Stimulated activated CD8-positive, alpha-beta memory T cell treated with anti-CD3 and anti-CD28 coated beads, Interleukin-15, amount 100 ng/mL, for 48 hours (primary cell): Measurements from ENCODE around the gene TMEM63C.

Experiments used
- DNase-seq, 2 donors: peaks; one replicate each; pipeline ENCODE4 v3.0.0-alpha.2; 2020; ENCODE audit warnings: low read depth in 2 of 2

TMEM63C gene

GRCh38 chr14:77221241-77221871 lies 39.8 kb downstream of the TMEM63C start:
- DNase-seq = no peak

- no peak for DNase-seq
Observed at GRCh38 chr14:77222546-77223225, 41.1 kb downstream of the TMEM63C start.

GRCh38 chr14:77224212-77224611 lies 42.6 kb downstream of the TMEM63C start:
- DNase-seq = no peak

GRCh38 chr14:77225254-77225653 lies 43.7 kb downstream of the TMEM63C start:
- DNase-seq = no peak

DNA sequence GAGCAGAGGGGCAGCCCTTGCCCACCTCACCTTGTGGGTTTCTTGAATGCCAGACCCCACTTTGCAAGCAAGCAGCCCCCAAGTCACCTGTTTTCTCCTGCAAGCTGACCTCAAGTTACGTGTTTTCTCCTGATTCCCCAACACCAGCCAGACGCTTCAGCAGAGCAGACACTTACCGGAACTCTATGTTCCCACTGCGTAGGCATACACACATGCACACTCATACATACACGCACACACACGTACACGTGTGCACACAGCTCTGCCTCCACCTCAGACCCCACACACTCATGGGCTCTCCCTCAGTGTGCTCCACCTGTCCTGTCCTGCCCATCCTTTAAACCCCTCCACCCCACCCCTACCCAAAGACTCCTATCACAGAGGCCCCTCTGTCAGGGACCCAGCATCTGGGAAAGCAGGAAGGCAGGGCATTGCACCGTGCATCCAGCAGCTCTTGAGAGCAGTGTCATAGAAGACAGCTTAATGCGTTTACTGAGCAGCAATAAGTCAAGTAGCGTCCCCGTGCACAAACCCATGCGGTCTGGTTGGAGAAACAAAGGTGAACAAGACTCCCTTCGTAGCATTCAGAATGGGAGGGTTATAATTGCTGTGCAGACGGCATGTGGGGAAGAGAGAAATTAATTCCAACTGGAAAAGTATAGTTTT lies 44.4 kb downstream of the TMEM63C start:
- no peak for DNase-seq

GRCh38 chr14:77228056-77228455 lies 46.5 kb downstream of the TMEM63C start:
- no peak for DNase-seq

DNA sequence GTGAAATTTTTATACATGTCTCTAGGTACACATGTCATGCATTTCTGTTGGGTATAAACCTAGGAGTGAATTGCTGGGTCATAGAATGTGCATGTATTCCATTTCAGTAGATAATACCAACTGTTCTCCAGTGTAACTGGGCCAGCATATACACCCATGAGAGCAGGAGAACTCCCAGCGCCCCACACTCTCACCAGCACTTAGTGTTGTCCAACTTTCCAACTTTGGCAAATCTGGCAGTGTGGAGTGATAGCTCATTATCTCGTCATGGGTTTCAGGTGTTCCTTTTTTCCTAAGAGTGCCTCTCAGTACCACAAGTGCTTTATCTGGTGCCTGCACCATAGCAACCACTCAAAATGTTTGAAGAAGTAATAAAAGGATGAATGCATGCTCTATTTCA lies 49.3 kb downstream of the TMEM63C start:
- no peak for DNase-seq

- DNase-seq = no peak
Observed at GRCh38 chr14:77231721-77232120, 50.1 kb downstream of the TMEM63C start.

DNA sequence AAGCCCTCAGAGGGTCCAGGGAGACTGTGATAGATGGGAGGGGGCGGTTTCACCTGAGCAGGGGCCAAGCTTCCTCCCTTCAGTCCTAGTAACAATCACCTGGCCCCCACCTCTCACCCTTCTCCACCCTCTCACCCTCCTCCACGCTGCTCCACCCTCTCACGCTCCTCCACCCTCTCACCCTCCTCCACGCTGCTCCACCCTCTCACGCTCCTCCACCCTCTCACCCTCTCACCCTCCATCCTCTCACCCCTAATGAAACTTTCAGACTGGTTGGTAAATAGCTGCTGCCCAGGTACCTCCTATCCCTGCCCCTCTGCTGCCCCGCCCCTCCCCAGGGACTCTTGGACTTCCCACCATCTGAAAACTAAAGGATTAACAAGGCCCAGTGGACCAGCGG lies 55.2 kb downstream of the TMEM63C start:
- no peak for DNase-seq

GRCh38 chr14:77238356-77238755 lies 56.8 kb downstream of the TMEM63C start:
- DNase-seq = no peak

GRCh38 chr14:77238996-77239395 lies 57.4 kb downstream of the TMEM63C start:
- DNase-seq = no peak

DNA sequence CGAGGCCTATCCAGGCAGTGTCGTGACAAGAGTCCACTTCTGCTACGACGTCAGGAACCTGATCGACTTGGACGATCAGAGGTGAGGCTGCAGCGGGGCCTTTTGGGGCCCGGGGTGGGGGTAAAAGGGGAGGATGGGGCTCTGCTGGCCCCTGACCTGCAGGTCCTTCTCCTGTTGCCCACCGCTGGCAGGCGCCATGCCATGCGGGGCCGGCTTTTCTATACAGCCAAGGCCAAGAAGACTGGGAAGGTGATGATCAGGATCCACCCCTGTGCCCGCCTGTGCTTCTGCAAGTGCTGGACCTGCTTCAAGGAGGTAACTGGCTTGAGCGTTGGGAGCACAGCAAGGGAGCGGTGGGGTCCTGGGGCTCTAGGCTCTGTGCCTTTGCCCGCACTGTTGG lies 57.8 kb downstream of the TMEM63C start:
- no peak for DNase-seq

GRCh38 chr14:77240336-77240915 lies 58.8 kb downstream of the TMEM63C start:
- no peak for DNase-seq

DNA sequence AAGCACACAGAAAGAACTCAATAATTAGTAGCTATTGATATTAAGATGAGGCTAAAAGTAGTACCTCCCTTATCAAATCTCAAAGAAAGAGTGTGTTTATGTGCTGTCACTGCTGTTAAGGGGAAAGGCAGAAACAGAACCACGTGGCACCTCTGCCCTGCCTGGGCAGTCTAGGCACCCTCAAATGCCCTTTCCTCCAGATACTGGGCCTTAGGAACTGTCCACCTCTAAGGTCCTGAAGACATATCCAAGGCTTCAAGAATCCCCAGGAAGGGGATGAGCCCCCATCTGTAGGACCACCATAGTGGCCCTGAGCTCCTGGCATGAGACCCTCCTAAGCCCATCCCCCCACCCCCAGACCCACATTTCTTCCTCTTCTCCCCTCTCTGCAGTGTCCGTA lies 60.4 kb downstream of the TMEM63C start:
- no peak for DNase-seq

DNA sequence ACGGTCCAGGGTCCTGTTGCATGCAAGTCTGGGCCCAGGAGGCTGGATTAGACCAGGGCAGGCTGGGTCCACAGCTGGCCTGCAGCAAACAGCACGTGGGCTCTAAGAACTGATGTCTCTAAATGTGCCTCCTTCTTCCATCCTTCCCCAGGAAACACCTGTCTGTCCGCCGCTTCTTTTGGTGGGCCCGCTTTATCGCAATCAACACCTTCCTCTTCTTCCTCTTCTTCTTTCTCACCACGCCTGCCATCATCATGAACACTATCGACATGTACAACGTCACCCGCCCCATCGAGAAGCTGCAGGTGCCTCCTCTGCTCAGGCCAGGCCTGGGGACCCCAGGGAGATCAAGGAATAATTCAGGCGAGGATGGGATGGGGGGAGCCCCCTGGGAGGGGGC lies 61.2 kb downstream of the TMEM63C start:
- no peak for DNase-seq

DNA sequence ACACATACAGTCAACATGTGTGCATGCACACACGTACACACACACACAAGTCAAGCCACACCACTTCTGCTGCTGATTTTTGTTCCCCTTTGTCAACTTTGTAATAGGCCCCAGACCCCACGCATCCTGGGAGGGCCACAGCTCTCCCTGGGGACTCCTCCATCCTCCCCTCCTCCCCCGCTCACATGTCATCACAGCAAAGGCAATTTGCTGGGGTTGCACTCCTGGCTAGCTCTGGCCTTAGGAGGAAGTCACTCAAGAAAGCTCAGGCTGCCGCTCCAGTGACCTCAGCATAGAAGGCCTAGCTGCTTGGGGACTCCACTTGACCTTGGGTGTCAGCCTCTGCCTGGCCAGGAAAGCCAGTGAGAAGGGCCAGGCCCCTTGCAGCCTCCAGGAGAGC lies 62.3 kb downstream of the TMEM63C start:
- no peak for DNase-seq

- no peak for DNase-seq
Observed at GRCh38 chr14:77245820-77246219, 64.2 kb downstream of the TMEM63C start.

GRCh38 chr14:77246784-77247183 lies 65.2 kb downstream of the TMEM63C start:
- DNase-seq = no peak

DNA sequence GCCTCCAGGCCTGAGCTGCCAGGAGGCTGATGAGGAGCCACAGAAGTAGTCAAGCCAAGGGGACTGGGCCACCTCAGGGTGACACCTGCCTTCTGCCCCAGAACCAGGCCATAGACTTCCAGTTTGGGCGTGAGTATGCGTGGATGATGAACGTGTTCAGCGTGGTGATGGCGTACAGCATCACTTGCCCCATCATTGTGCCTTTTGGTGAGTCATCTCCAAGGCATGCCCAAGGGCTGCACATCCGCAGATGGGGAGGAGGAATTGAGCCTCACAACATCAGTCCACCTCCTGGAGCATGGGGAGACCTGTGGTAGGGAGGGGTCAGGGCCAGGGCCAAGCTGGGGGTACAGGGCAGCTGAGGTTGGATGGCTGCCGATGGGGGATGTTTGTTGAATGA lies 67.1 kb downstream of the TMEM63C start:
- no peak for DNase-seq

GRCh38 chr14:77249286-77249685 lies 67.7 kb downstream of the TMEM63C start:
- no peak for DNase-seq

- DNase-seq = no peak
Observed at GRCh38 chr14:77250927-77251326, 69.3 kb downstream of the TMEM63C start.

DNA sequence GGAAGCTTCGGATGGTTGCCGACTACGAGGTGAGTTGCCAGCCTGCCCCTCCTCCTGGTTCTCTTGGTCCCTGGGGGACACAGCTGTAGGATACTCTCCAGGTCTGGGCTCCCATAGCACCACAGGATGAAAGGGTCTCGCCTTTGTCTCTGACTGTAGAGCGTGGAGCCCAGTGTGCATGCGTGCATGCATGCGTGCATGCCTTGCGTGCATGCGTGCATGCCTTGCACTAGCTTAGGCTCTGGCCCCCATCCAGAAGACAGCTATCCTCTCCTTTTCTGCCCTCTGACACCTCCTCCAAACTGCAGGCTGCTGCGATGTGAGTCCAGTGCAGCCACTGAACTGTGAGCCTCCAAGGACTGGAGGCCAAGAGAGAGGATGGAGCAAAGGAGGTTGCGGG lies 70.3 kb downstream of the TMEM63C start:
- DNase-seq = no peak
